HEK293 (cell line): ENCODE results near the gene YWHAE.
"Not testable (repeated sequence)": the region's sequence is repeated elsewhere in the genome, so short reads cannot be mapped to it uniquely, and the experiment has no call there.

Source experiments
- CTCF ChIA-PET: fragments of 350-600 bp; formaldehyde crosslinking; extraction: SDS; loops from one replicate; lab custom pipeline; 2021; ENCODE audit warnings: antibody characterized with exemption; lab: Yijun Ruan, JAX
- POLR2A ChIA-PET: fragments of 300-600 bp; formaldehyde crosslinking; extraction: SDS; loops from one replicate; lab custom pipeline; 2020; ENCODE audit warnings: antibody characterized with exemption, inconsistent platforms; lab: Yijun Ruan, JAX
- H3K27ac ChIP-seq: fragments of 200-500 bp; sonication (Bioruptor generic); 2 replicates; pipeline ENCODE4 v1.5.1; 2014; ENCODE audit warnings: low read depth, low read length, control low read depth, inconsistent platforms; ENCODE audit errors: extremely low read depth
- H3K36me3 ChIP-seq, 2 experiments: fragments of 200-500 bp in 1 of 2; sonication (Bioruptor generic) in 1 of 2; 1 replicate in 1 of 2; 2 replicates in 1 of 2; pipeline ENCODE4 v1.5.1; 2014 to 2017; ENCODE audit warnings: inconsistent platforms in 2 of 2, low read length in 2 of 2; ENCODE audit not compliant: control insufficient read depth in 2 of 2, insufficient read depth in 1 of 2
- H3K4me1 ChIP-seq: fragments of 200-500 bp; sonication (Bioruptor generic); 2 replicates; pipeline ENCODE4 v1.5.1; 2014; ENCODE audit warnings: mild to moderate bottlenecking, low read length, inconsistent platforms; ENCODE audit not compliant: control insufficient read depth, insufficient read depth
- H3K4me3 ChIP-seq: 2 replicates; pipeline ENCODE4 v1.5.1; 2011; ENCODE audit warnings: low read depth, mild to moderate bottlenecking, control low read depth, low read length, moderate library complexity
- H3K9me3 ChIP-seq: fragments of 200-500 bp; sonication (Bioruptor generic); 2 replicates; pipeline ENCODE4 v1.5.1; 2014; ENCODE audit warnings: low read depth, low read length, inconsistent platforms; ENCODE audit not compliant: control insufficient read depth, insufficient read depth
- BCL11B ChIP-seq: fragments of 450-650 bp; formaldehyde crosslinking; IDR thresholded peaks from 2 replicates; pipeline ENCODE4 v1.5.1; 2016; ENCODE audit warnings: low read depth, missing biosample characterization, missing genetic modification characterization
- EGR2 ChIP-seq: fragments of 450-650 bp; formaldehyde crosslinking; IDR thresholded peaks from 2 replicates; pipeline ENCODE4 v1.5.1; 2016; ENCODE audit warnings: low read depth, missing biosample characterization, missing genetic modification characterization
- ELK4 ChIP-seq: IDR thresholded peaks from 2 replicates; pipeline ENCODE4 v1.6.1; 2011; ENCODE audit warnings: mild to moderate bottlenecking, low read depth, low read length, borderline replicate concordance
- FEZF1 ChIP-seq: fragments of 450-650 bp; formaldehyde crosslinking; IDR thresholded peaks from 2 replicates; pipeline ENCODE4 v1.5.1; 2016; ENCODE audit warnings: missing biosample characterization, missing genetic modification characterization
- GLIS1 ChIP-seq: fragments of 450-650 bp; formaldehyde crosslinking; IDR thresholded peaks from 2 replicates; pipeline ENCODE4 v1.5.1; 2016; ENCODE audit warnings: missing biosample characterization, missing genetic modification characterization
- GLIS2 ChIP-seq: fragments of 450-650 bp; formaldehyde crosslinking; IDR thresholded peaks from 2 replicates; pipeline ENCODE4 v1.5.1; 2016; ENCODE audit warnings: missing biosample characterization, missing genetic modification characterization
- MZF1 ChIP-seq: fragments of 450-650 bp; formaldehyde crosslinking; IDR thresholded peaks from 2 replicates; pipeline ENCODE4 v1.5.1; 2017; ENCODE audit warnings: missing biosample characterization, missing genetic modification characterization, borderline replicate concordance
- ZBTB17 ChIP-seq: fragments of 450-650 bp; formaldehyde crosslinking; IDR thresholded peaks from 2 replicates; pipeline ENCODE4 v1.5.1; 2016; ENCODE audit warnings: missing biosample characterization, missing genetic modification characterization
- ZFHX2 ChIP-seq: fragments of 450-650 bp; formaldehyde crosslinking; conservative IDR thresholded peaks from 2 replicates; pipeline ENCODE4 v1.5.1; 2016; ENCODE audit warnings: missing biosample characterization, missing genetic modification characterization
- ZNF362 ChIP-seq: fragments of 450-650 bp; formaldehyde crosslinking; IDR thresholded peaks from 2 replicates; pipeline ENCODE4 v1.5.1; 2016; ENCODE audit warnings: missing biosample characterization, missing genetic modification characterization
- ZNF548 ChIP-seq: fragments of 450-650 bp; formaldehyde crosslinking; IDR thresholded peaks from 2 replicates; pipeline ENCODE4 v1.5.1; 2016; ENCODE audit warnings: missing biosample characterization, missing genetic modification characterization
- ZNF561 ChIP-seq: fragments of 450-650 bp; IDR thresholded peaks from 2 replicates; pipeline ENCODE4 v1.5.1; 2018; ENCODE audit warnings: missing biosample characterization, missing genetic modification characterization, borderline replicate concordance
- ZNF629 ChIP-seq: fragments of 450-650 bp; formaldehyde crosslinking; IDR thresholded peaks from 2 replicates; pipeline ENCODE4 v1.5.1; 2017; ENCODE audit warnings: missing biosample characterization, missing genetic modification characterization
- ZNF701 ChIP-seq: fragments of 450-650 bp; formaldehyde crosslinking; IDR thresholded peaks from 2 replicates; pipeline ENCODE4 v1.5.1; 2016; ENCODE audit warnings: missing biosample characterization, missing genetic modification characterization
- ZNF837 ChIP-seq: fragments of 450-650 bp; formaldehyde crosslinking; IDR thresholded peaks from 2 replicates; pipeline ENCODE4 v1.5.1; 2016; ENCODE audit warnings: missing biosample characterization, missing genetic modification characterization
- ZNF843 ChIP-seq: fragments of 450-650 bp; formaldehyde crosslinking; IDR thresholded peaks from 2 replicates; pipeline ENCODE4 v1.5.1; 2016; ENCODE audit warnings: missing biosample characterization, missing genetic modification characterization
- ZSCAN30 ChIP-seq: fragments of 450-650 bp; IDR thresholded peaks from 2 replicates; pipeline ENCODE4 v1.5.1; 2018; ENCODE audit warnings: missing biosample characterization, mild to moderate bottlenecking, missing genetic modification characterization, moderate library complexity
- TF ChIP-seq, protein P1 (sequence below): fragments of 450-650 bp; formaldehyde crosslinking; IDR thresholded peaks from 2 replicates; pipeline ENCODE4 v1.5.1; 2016; ENCODE audit warnings: missing biosample characterization, missing genetic modification characterization
- TF ChIP-seq, protein P2 (sequence below): fragments of 450-650 bp; formaldehyde crosslinking; IDR thresholded peaks from 2 replicates; pipeline ENCODE4 v1.5.1; 2017; ENCODE audit warnings: missing biosample characterization, missing genetic modification characterization

YWHAE gene

DNA sequence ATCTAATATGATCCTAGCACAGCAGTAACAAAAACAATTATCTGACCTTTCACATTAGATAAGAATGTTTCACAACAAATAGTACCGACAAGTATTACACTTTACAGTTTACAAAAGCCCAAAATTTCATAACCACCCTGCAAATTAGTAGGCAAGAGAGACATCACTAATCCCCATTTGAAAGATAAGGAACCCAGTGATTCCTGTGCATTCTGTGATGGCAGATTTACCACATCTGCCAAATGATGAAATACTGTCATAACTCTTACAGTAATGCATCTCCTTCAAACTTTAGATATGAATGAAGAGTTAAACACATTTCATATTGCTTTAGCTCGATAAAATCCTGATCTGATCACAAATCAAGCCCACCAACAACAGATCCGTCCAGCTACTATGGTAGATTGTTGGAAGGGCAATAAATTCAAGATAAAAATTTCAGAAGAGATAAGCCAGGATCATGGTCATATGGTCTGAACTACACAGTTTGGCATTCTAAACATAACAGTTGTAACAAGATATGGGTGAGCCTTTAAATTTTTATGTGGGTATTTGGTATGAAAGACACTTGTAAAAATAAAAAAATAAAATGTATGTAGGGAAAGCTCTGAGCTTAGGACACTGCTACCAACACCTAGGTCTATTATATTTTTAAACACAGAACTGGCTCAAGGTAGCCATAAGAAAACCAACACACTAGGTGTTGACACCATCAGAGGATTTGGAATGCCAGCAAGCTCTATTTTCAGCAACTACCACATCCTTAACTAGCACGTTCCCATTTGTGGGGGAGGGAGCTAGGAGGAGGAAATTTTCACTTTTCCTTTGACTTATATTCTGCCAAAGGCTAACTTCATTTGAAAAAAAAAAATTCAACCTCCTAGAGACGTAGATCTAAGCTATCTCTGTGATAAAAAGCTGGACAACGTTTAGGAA lies 9.3 kb downstream of the YWHAE start (continued):
- TF ChIP-seq, protein P1, sequence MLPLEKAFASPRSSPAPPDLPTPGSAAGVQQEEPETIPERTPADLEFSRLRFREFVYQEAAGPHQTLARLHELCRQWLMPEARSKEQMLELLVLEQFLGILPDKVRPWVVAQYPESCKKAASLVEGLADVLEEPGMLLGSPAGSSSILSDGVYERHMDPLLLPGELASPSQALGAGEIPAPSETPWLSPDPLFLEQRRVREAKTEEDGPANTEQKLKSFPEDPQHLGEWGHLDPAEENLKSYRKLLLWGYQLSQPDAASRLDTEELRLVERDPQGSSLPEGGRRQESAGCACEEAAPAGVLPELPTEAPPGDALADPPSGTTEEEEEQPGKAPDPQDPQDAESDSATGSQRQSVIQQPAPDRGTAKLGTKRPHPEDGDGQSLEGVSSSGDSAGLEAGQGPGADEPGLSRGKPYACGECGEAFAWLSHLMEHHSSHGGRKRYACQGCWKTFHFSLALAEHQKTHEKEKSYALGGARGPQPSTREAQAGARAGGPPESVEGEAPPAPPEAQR = no peak
- TF ChIP-seq ZNF629 = 0 out of 2 replicates have a peak, but pooled peaks have one; percentile 17
- no peak for TF ChIP-seq ZNF548 (tag by site-specific recombination)
- TF ChIP-seq ZSCAN30 (tag by site-specific recombination) = no peak
- TF ChIP-seq MZF1 = 0 out of 2 replicates have a peak, but pooled peaks have one; percentile 9
- no peak for TF ChIP-seq ELK4
- TF ChIP-seq, protein P2, sequence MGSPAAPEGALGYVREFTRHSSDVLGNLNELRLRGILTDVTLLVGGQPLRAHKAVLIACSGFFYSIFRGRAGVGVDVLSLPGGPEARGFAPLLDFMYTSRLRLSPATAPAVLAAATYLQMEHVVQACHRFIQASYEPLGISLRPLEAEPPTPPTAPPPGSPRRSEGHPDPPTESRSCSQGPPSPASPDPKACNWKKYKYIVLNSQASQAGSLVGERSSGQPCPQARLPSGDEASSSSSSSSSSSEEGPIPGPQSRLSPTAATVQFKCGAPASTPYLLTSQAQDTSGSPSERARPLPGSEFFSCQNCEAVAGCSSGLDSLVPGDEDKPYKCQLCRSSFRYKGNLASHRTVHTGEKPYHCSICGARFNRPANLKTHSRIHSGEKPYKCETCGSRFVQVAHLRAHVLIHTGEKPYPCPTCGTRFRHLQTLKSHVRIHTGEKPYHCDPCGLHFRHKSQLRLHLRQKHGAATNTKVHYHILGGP (tag by site-specific recombination) = no peak
- TF ChIP-seq FEZF1 (tag by site-specific recombination) = peak; percentile 68
- TF ChIP-seq ZNF837 (tag by site-specific recombination) = no peak
- peak; percentile 29; the same call in 1 of the 2 replicates for TF ChIP-seq BCL11B (tag by site-specific recombination)
- TF ChIP-seq GLIS2 = no peak
- TF ChIP-seq ZNF843 (tag by site-specific recombination) = peak; percentile 57
- TF ChIP-seq ZNF701 (tag by site-specific recombination) = no peak
- TF ChIP-seq ZNF561 (tag by site-specific recombination) = no peak

DNA sequence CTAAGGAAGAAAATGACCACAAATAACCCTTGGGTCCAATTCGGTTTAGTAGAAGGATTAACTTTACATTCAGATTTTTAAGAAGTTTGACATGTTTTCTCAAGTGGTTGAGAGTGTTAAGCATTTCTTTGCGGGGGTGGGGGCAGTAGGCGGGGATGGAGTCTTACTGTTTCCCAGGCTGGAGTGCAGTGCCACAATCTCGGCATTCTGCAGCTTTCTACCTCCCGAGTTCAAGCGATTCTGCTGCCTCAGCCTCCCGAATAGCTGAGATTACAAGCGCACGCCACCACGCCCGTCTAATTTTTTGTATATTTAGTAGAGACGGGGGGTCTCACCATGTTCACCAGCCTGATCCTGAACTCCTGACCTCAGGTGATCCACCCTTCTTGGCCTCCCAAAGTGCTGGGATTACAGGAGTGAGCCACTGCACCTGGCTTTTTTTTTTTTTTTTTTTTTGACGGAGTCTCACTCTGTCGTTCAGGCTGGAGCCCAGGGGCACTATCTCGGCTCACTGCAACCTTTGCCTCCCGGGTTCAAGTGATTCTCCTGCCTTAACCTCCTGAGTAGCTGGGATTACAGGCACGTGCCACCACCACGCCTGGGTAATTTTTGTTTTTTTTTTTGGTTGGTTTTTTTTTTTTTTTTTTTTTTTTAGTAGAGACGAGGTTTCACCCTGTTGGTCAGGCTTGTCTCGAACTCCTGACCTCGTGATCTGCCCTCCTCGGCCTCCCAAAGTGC lies 12.4 kb downstream of the YWHAE start:
- H3K27ac ChIP-seq, H3K4me3 ChIP-seq, H3K9me3 ChIP-seq: not testable (repeated sequence)
- Histone ChIP-seq H3K36me3 (peaks cover 12 to 31% of the 10 kb centered on the region in 2 experiments; a peak in 2 of 3 replicates), H3K4me1 (peaks cover 67% of the 10 kb centered on the region)
- peak; percentile 92; the same call in 1 of the 2 replicates for TF ChIP-seq ZNF362
- TF ChIP-seq ZBTB17 (tag by site-specific recombination) = peak; percentile 34
- TF ChIP-seq EGR2 (tag by site-specific recombination) = peak; percentile 57; the same call in 1 of the 2 replicates
- TF ChIP-seq GLIS2 = peak; percentile 34; the same call in 1 of the 2 replicates
- TF ChIP-seq ZFHX2 = peak; percentile 83
- peak; percentile 45 for TF ChIP-seq GLIS1
- POLR2A ChIA-PET = interaction anchor here (0.7 to 1.6 kb wide), 3 partner anchors 21 to 117 kb away, joined by 3 to 4 read pairs (median 4); partner anchors contain the start of gene CRK
- CTCF ChIA-PET = interaction anchor here (0.6 to 1.4 kb wide), 4 partner anchors 15 to 22 kb away, joined by 3 to 8 read pairs (median 5); no protein-coding TSS in a partner anchor
